ENCODE measurements around the gene MBD3L4.
"Not testable (repeated sequence)": the region's sequence is repeated elsewhere in the genome, so short reads cannot be mapped to it uniquely, and the experiment has no call there.

Gene MBD3L4

DNA sequence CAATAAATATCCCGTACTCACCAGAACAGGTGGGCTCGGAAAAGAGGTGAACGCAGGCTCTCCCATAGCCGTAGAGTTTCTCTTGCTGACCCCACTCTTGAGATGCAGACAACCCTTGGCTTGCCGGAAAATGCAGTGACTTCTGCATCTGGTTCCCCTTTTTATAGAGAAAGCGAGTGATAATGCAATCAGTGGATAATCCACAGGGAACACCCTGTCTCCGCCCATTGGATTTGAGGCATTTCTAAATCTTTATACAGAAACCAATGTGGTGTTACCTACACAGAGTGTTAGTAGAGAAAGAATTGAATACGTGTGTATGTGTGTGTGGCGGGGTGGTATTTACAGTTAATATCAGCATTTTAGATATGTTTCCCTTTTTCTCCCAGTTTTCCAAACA is at the start of gene MBD3L4:
Gene MBD3L4 (minus strand): TSS at position 101 of the 400 bp plus-strand sequence. CDS start 35 bp downstream, at position 66.
- not testable (repeated sequence) for H2AFZ ChIP-seq (ENCODE audit: low read length, unreplicated experiment); H3K4me3 ChIP-seq (ENCODE audit: low read depth, low read length); H3K79me2 ChIP-seq (ENCODE audit: control insufficient read depth, insufficient read depth, low read length, unreplicated experiment); H3K27me3 ChIP-seq (ENCODE audit: insufficient read depth, low read length); H3K27ac ChIP-seq (ENCODE audit: low read depth, low read length); H3K4me1 ChIP-seq (ENCODE audit: control insufficient read depth, insufficient read depth, low read length, unreplicated experiment); H3K36me3 ChIP-seq (ENCODE audit: insufficient read depth, low read length)

DNA sequence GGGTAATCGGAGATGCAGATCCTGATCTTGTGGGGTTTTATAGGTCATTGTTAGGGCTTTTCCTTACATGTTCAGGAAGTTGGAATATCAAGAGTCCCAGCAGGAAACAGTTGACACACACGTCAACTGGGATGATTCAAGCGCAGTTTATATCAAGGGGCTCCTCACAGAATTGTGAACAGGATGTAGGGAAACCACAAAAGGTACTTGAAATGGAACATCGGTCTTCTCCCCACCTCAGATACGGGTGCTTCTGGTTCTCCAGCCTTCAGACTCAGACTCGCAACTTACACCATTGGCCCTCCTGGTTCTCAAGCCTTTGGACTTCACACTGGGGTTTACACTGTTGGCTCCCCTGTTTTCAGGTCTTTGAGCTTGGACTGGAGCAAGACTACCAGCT is 49.0 kb upstream of the MBD3L4 start:
- Histone ChIP-seq H2AFZ (ENCODE audit: low read length, unreplicated experiment) (no peak overlapping the region), H3K27ac (ENCODE audit: low read depth, low read length) (no peak overlapping the region), H3K27me3 (ENCODE audit: insufficient read depth, low read length) (no peaks in the 10 kb centered on the region), H3K79me2 (ENCODE audit: control insufficient read depth, insufficient read depth, low read length, unreplicated experiment) (no peaks in the 10 kb centered on the region), H3K36me3 (ENCODE audit: insufficient read depth, low read length) (peaks cover 22% of the 10 kb centered on the region), H3K4me1 (ENCODE audit: control insufficient read depth, insufficient read depth, low read length, unreplicated experiment) (no peaks in the 10 kb centered on the region), H3K4me3 (ENCODE audit: low read depth, low read length) (no peak overlapping the region)

DNA sequence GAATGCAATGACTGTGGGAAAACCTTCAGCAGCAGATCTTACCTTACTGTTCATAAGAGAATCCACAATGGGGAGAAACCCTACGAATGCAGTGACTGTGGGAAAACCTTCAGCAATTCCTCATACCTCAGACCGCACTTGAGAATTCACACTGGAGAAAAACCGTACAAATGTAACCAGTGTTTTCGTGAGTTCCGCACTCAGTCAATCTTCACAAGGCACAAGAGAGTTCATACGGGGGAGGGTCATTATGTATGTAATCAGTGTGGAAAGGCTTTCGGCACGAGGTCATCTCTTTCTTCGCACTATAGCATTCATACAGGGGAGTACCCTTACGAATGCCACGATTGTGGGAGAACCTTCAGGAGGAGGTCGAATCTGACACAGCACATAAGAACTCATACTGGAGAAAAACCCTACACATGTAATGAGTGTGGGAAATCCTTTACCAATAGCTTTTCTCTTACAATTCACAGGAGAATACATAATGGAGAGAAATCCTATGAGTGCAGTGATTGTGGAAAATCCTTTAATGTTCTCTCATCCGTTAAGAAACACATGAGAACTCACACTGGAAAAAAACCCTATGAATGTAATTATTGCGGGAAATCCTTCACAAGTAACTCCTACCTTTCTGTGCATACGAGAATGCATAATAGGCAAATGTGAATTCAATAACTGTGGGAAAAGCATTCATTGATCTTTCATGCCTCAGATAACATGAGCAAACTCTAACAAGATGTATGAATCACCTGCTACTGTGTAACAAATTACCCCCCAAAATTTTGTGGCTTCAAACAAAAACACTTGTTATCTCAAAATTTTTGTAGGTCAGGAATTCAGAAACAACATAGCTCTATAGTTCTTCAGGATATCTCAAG is 43.3 kb upstream of the MBD3L4 start:
- Histone ChIP-seq H3K36me3 (ENCODE audit: insufficient read depth, low read length) (peaks cover 74% of the 10 kb centered on the region), H2AFZ (ENCODE audit: low read length, unreplicated experiment) (no peak overlapping the region), H3K4me1 (ENCODE audit: control insufficient read depth, insufficient read depth, low read length, unreplicated experiment) (no peaks in the 10 kb centered on the region), H3K4me3 (ENCODE audit: low read depth, low read length) (no peak overlapping the region), H3K27ac (ENCODE audit: low read depth, low read length) (no peak overlapping the region), H3K27me3 (ENCODE audit: insufficient read depth, low read length) (no peaks in the 10 kb centered on the region), H3K79me2 (ENCODE audit: control insufficient read depth, insufficient read depth, low read length, unreplicated experiment) (no peaks in the 10 kb centered on the region)

DNA sequence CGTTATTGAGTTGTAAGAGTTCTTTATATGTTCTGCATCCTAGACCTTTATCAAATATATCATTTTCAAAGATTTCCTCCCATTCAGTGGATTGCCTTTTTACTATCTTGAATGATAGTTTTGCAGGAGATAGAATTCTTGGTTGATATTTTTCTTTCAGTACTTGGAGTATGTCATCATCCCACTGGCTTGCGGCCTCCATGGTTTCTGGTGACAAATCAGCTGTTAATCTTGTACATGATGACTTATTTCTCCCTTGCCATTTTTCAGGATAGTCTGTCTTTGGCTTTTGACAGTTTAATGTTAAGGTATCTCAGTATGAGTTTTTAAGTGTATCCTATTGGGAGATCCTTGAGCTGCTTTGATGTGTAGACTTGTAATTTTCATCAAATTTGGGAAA is 38.0 kb upstream of the MBD3L4 start:
- Histone ChIP-seq H3K27me3 (ENCODE audit: insufficient read depth, low read length) (no peaks in the 10 kb centered on the region), H3K79me2 (ENCODE audit: control insufficient read depth, insufficient read depth, low read length, unreplicated experiment) (no peaks in the 10 kb centered on the region), H2AFZ (ENCODE audit: low read length, unreplicated experiment) (no peak overlapping the region), H3K4me1 (ENCODE audit: control insufficient read depth, insufficient read depth, low read length, unreplicated experiment) (no peaks in the 10 kb centered on the region), H3K27ac (ENCODE audit: low read depth, low read length) (no peak overlapping the region), H3K4me3 (ENCODE audit: low read depth, low read length) (no peak overlapping the region), H3K36me3 (ENCODE audit: insufficient read depth, low read length) (peaks cover 80% of the 10 kb centered on the region)

DNA sequence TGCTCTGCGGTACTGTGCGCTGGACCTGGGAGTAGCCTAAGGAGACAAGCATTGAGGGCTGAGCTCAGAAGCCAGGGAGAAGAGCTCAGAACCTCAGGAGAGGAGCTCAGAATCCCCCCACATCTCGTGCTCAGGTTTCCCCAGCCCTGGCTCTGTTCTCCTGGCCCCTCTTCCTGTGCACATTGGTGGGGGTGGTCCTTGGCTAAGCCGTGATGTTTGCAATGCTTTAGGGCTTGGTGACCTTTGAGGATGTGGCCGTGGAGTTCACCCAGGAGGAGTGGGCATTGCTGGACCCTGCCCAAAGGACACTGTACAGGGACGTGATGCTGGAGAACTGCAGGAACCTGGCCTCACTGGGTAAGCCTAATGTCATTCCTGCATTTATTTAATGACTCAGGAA is 36.2 kb upstream of the MBD3L4 start:
- Histone ChIP-seq H3K27ac (ENCODE audit: low read depth, low read length) (no peak overlapping the region), H3K4me3 (ENCODE audit: low read depth, low read length) (no peak overlapping the region), H3K4me1 (ENCODE audit: control insufficient read depth, insufficient read depth, low read length, unreplicated experiment) (no peaks in the 10 kb centered on the region), H2AFZ (ENCODE audit: low read length, unreplicated experiment) (no peak overlapping the region), H3K27me3 (ENCODE audit: insufficient read depth, low read length) (no peaks in the 10 kb centered on the region), H3K79me2 (ENCODE audit: control insufficient read depth, insufficient read depth, low read length, unreplicated experiment) (no peaks in the 10 kb centered on the region), H3K36me3 (ENCODE audit: insufficient read depth, low read length) (peaks cover 69% of the 10 kb centered on the region)

DNA sequence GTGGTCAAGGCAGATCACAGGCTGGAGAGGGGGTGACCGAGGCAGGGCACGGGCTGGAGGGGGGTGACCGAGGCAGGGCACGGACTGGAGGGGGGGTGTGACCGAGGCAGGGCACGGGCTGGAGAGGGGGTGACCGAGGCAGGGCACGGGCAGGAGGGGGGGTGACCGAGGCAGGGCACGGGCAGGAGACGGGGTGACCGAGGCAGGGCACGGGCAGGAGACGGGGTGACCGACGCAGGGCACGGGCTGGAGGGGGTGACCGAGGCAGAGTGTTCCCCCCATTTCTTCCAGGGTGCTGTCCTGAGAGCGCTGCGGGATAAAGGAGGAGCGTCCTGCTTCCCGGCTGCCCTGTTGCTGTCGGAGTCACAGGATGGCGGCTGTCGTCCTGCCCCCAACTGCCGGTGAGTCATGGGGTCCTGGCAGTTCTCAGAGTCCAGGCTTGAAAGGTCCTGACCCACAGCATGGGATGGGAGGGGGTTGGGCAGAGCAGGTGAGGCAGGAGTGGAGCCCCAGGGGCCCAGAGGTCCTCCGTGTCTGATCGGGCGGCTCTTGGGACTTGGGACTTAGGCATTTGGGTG is 34.8 kb upstream of the MBD3L4 start:
- Histone ChIP-seq H3K27ac (ENCODE audit: low read depth, low read length) (no peak overlapping the region), H3K4me1 (ENCODE audit: control insufficient read depth, insufficient read depth, low read length, unreplicated experiment) (peaks cover 6% of the 10 kb centered on the region), H3K79me2 (ENCODE audit: control insufficient read depth, insufficient read depth, low read length, unreplicated experiment) (peaks cover 9% of the 10 kb centered on the region), H3K27me3 (ENCODE audit: insufficient read depth, low read length) (no peaks in the 10 kb centered on the region), H2AFZ (ENCODE audit: low read length, unreplicated experiment) (no peak overlapping the region), H3K36me3 (ENCODE audit: insufficient read depth, low read length) (peaks cover 55% of the 10 kb centered on the region), H3K4me3 (ENCODE audit: low read depth, low read length) (no peak overlapping the region)

DNA sequence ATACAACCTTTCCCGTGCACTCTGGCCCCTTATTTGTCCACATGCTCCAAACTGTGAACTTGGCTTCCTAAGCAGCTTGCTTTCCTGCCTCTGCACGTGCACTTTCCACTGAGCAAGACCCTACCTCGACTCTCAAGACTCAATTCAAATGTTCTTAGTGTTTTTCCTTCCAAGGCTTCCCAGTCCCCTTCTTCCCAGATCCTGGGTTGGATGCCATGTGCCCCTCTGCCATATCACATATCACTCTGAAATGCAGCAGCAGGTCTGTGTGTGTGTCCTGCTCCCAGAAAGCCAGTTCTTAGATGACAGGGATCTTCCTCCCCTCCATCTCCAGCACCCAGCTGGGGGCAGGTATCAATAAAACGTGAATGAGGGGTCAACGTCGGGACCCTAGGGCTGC is 32.6 kb upstream of the MBD3L4 start:
- Histone ChIP-seq H2AFZ (ENCODE audit: low read length, unreplicated experiment) (no peak overlapping the region), H3K79me2 (ENCODE audit: control insufficient read depth, insufficient read depth, low read length, unreplicated experiment) (peaks cover 10% of the 10 kb centered on the region), H3K27ac (ENCODE audit: low read depth, low read length) (no peak overlapping the region), H3K4me3 (ENCODE audit: low read depth, low read length) (no peak overlapping the region), H3K27me3 (ENCODE audit: insufficient read depth, low read length) (no peaks in the 10 kb centered on the region), H3K36me3 (ENCODE audit: insufficient read depth, low read length) (peaks cover 37% of the 10 kb centered on the region), H3K4me1 (ENCODE audit: control insufficient read depth, insufficient read depth, low read length, unreplicated experiment) (peaks cover 6% of the 10 kb centered on the region)

DNA sequence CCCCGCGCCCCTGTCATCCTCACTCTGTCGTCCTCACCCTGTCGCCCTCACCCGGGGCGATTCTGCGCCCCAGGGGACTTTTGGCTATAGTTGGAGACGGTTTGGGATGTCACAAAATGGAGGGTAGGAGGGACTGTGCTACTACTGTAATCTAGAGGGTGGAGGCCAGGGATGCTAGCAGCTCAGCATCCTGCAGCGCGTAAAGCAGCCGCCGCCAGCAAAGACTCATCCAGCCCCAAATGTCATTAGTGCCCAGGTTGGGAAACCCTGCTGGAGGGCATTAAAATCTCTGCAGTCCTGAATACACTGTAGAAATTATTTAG is 29.9 kb upstream of the MBD3L4 start:
- Histone ChIP-seq H3K27ac (ENCODE audit: low read depth, low read length) (peak overlapping the region; percentile 29; the same call in 1 of the 2 replicates), H3K79me2 (ENCODE audit: control insufficient read depth, insufficient read depth, low read length, unreplicated experiment) (peaks cover 10% of the 10 kb centered on the region), H2AFZ (ENCODE audit: low read length, unreplicated experiment) (peak overlapping the region; percentile 78)

DNA sequence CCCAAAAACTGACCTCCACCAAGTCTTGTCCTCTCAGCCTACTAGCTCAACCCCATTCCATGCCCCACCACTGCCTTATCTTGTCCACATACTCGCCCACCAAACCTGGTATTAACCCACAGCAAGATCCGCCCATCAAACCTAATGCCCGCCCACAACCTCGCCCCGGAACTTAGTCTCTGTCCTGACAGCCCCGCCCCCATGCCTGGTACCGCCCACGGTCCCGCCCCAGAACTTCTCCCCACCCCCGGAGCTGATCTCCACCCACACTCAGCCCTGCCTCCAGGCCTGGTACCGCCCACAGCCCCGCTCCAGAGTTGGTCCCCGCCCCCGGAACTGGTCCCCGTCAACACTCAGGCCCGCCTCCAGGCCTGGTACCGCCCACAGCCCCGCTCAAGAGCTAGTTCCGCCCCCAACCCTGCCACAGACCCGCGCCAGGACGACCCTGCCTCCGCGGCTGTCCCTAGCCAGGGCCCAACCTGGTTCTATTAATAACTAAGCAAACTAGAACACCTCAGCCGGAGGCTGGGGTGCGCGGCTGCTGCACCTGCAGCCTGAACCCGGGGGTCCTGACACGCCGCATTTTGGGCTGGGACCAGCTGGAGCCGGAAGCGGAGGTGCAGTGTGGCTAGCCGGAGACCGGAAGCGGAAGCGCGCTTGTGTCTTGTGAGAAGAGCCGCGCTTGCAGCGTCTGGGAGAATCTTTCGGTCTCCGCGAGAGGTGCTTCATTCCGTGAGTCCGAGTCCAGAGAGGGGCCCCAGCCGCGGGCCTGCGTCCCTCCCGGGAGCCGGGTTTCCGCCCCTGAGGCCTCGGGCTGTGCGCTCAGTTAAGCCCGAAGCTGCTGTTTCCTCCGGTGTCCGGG is 29.3 kb upstream of the MBD3L4 start, which contains the start of gene ZNF557:
Gene ZNF557 (plus strand): TSS at position 662 of the 862 bp plus-strand sequence. CDS start 5,372 bp downstream, outside the sequence.
- H3K4me1 ChIP-seq (ENCODE audit: control insufficient read depth, insufficient read depth, low read length, unreplicated experiment) = peaks cover 6% of the 10 kb centered on the region
- H3K4me3 ChIP-seq (ENCODE audit: low read depth, low read length) = peak within 1 kb of the TSS; percentile 84
- H2AFZ ChIP-seq (ENCODE audit: low read length, unreplicated experiment) = peak within 1 kb of the TSS; percentile 78
- peak within 1 kb of the TSS; percentile 29; the same call in 1 of the 2 replicates for H3K27ac ChIP-seq (ENCODE audit: low read depth, low read length)
- H3K36me3 ChIP-seq (ENCODE audit: insufficient read depth, low read length) = peaks cover 14% of the 10 kb centered on the region
- H3K27me3 ChIP-seq (ENCODE audit: insufficient read depth, low read length) = no peaks in the 10 kb centered on the region
- peaks cover 10% of the 10 kb centered on the region for H3K79me2 ChIP-seq (ENCODE audit: control insufficient read depth, insufficient read depth, low read length, unreplicated experiment)

More for the DNA sequence above, 29.9 kb upstream of the MBD3L4 start:
- peaks cover 6% of the 10 kb centered on the region for H3K4me1 ChIP-seq (ENCODE audit: control insufficient read depth, insufficient read depth, low read length, unreplicated experiment)
- H3K36me3 ChIP-seq (ENCODE audit: insufficient read depth, low read length) = peaks cover 16% of the 10 kb centered on the region
- no peaks in the 10 kb centered on the region for H3K27me3 ChIP-seq (ENCODE audit: insufficient read depth, low read length)
- peak overlapping the region; percentile 84 for H3K4me3 ChIP-seq (ENCODE audit: low read depth, low read length)

DNA sequence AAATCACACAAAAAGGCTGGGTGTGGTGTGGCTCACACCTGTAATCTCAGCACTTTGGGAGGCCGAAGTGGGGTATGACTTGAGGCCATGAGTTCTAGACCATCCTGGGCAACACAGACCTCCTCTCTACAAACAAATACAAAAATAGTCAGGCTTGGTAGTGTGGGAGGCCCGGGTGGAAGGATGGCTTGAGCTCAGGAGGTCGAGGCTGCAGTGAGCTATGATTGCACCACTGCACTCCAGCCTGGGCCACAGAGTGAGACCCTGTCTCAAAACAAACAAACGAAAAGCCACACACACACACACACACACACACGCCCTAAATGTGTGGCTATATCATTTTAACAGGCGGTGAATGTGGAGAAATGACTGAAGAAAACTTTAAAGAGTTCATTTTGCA is 28.6 kb upstream of the MBD3L4 start:
- H3K27ac ChIP-seq (ENCODE audit: low read depth, low read length) = no peak overlapping the region
- peaks cover 10% of the 10 kb centered on the region for H3K79me2 ChIP-seq (ENCODE audit: control insufficient read depth, insufficient read depth, low read length, unreplicated experiment)
- peaks cover 11% of the 10 kb centered on the region for H3K36me3 ChIP-seq (ENCODE audit: insufficient read depth, low read length)
- H3K4me3 ChIP-seq (ENCODE audit: low read depth, low read length) = peak overlapping the region; percentile 49; the same call in 1 of the 2 replicates
- no peak overlapping the region for H2AFZ ChIP-seq (ENCODE audit: low read length, unreplicated experiment)
- peaks cover 6% of the 10 kb centered on the region for H3K4me1 ChIP-seq (ENCODE audit: control insufficient read depth, insufficient read depth, low read length, unreplicated experiment)
- no peaks in the 10 kb centered on the region for H3K27me3 ChIP-seq (ENCODE audit: insufficient read depth, low read length)
